Measurements from ENCODE around the gene DDX5.

DNA sequence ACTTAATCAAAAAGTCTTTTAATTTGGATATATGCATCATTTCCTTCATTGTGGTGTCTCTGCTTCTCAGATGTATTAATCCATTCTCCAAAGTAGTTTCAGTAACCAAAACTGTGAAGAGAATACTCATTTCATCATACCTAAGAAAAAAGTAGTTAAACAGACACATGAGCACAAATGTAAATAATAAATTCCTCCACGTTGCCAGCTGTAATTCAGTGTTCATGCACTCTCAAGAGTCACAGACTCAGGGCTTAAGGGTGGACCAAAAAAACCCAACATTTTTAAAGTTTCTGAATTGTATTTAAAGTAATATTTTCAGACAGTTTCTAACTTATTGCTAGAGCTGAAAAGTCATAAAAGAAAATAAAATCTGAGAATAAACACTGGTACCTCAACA, 28.2 kb downstream of the DDX5 start:
- TF ChIP-seq, protein P1, sequence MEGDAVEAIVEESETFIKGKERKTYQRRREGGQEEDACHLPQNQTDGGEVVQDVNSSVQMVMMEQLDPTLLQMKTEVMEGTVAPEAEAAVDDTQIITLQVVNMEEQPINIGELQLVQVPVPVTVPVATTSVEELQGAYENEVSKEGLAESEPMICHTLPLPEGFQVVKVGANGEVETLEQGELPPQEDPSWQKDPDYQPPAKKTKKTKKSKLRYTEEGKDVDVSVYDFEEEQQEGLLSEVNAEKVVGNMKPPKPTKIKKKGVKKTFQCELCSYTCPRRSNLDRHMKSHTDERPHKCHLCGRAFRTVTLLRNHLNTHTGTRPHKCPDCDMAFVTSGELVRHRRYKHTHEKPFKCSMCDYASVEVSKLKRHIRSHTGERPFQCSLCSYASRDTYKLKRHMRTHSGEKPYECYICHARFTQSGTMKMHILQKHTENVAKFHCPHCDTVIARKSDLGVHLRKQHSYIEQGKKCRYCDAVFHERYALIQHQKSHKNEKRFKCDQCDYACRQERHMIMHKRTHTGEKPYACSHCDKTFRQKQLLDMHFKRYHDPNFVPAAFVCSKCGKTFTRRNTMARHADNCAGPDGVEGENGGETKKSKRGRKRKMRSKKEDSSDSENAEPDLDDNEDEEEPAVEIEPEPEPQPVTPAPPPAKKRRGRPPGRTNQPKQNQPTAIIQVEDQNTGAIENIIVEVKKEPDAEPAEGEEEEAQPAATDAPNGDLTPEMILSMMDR (conservative IDR thresholded peaks at IDR 0.05), result no peak
- no peak for TF ChIP-seq EZH2 (IDR thresholded peaks at IDR 0.05; ENCODE audit: low read depth)

All from PC-9 (cell line).